K562 (cell line): ENCODE measurements around the gene KIF9. TPM values are rescaled to one million over a fixed set of nuclear protein-coding genes. Genes with fewer than 3 reads are reported as not detected.

Source experiments
- ARHGAP35 ChIP-seq: fragments of 450-650 bp; IDR thresholded peaks from 2 replicates; pipeline ENCODE4 v1.6.1; 2018; ENCODE audit not compliant: partially characterized antibody
- ARID1B ChIP-seq: fragments of 450-650 bp; IDR thresholded peaks from 2 replicates; pipeline ENCODE4 v1.6.1; 2016; ENCODE audit warnings: antibody characterized with exemption, mild to moderate bottlenecking, inconsistent platforms
- BACH1 ChIP-seq: fragments of 200-800 bp; sonication (Bioruptor generic); IDR thresholded peaks from 2 replicates; pipeline ENCODE4 v1.6.1; 2016; ENCODE audit warnings: missing genetic modification characterization, missing compliant biosample characterization
- BCOR ChIP-seq: fragments of 450-650 bp; IDR thresholded peaks from 2 replicates; pipeline ENCODE4 v1.6.1; 2016
- FOSL1 ChIP-seq: fragments of 200-800 bp; sonication (Bioruptor generic); conservative IDR thresholded peaks from 2 replicates; pipeline ENCODE4 v1.6.1; 2016; ENCODE audit warnings: missing genetic modification characterization, missing compliant biosample characterization
- HNRNPL ChIP-seq: fragments of 200-400 bp; formaldehyde crosslinking; IDR thresholded peaks from 2 replicates; pipeline ENCODE4 v1.6.1; 2017; ENCODE audit warnings: low read depth, mild to moderate bottlenecking, low read length
- L3MBTL2 ChIP-seq: fragments of 450-650 bp; IDR thresholded peaks from 2 replicates; pipeline ENCODE4 v1.6.1; 2016; ENCODE audit warnings: mild to moderate bottlenecking, moderate library complexity
- MTA2 ChIP-seq: fragments of 450-650 bp; IDR thresholded peaks from 2 replicates; pipeline ENCODE4 v1.6.1; 2016; ENCODE audit warnings: low read depth
- MYC ChIP-seq, 2 experiments: fragments of 250-450 bp in 1 of 2; sonication (Bioruptor Pico) in 1 of 2; IDR thresholded peaks; 2 replicates each; pipeline versions ENCODE4 v1.5.1 to v1.6.1; 2012 to 2021; ENCODE audit warnings: low read depth in 2 of 2, borderline replicate concordance in 1 of 2, improper control_type of control experiment in 1 of 2, low read length in 1 of 2, mild to moderate bottlenecking in 1 of 2, moderate library complexity in 1 of 2
- MYNN ChIP-seq, 2 experiments: sonication (generic); formaldehyde crosslinking in 1 of 2; IDR thresholded peaks; 2 replicates each; pipeline versions ENCODE4 v1.5.0 to v1.6.1; 2016 to 2020; ENCODE audit warnings: antibody characterized with exemption in 1 of 2, missing genetic modification reagents in 1 of 2
- NCOA1 ChIP-seq: fragments of 450-650 bp; IDR thresholded peaks from 2 replicates; pipeline ENCODE4 v1.6.1; 2016; ENCODE audit warnings: low read depth
- NEUROD1 ChIP-seq: fragments of 150-350 bp; IDR thresholded peaks from 2 replicates; pipeline ENCODE4 v1.6.1; 2014; ENCODE audit warnings: borderline replicate concordance, low read length, low read depth; ENCODE audit not compliant: partially characterized antibody
- NRF1 ChIP-seq, 2 experiments: fragments of 450-650 bp; IDR thresholded peaks in 1 of 2; conservative IDR thresholded peaks in 1 of 2; 2 replicates each; pipeline ENCODE4 v1.6.1; 2014; ENCODE audit warnings: mild to moderate bottlenecking in 2 of 2
- SAP30 ChIP-seq: fragments of 200-600 bp; sonication (generic); IDR thresholded peaks from 2 replicates; pipeline ENCODE4 v1.6.1; 2012; ENCODE audit warnings: borderline replicate concordance, low read depth, mild to moderate bottlenecking, moderate library complexity, low read length, control low read depth, inconsistent platforms; ENCODE audit not compliant: insufficient read depth, poor library complexity, severe bottlenecking
- TCF3 ChIP-seq: sonication (generic); formaldehyde crosslinking; IDR thresholded peaks from 2 replicates; pipeline ENCODE4 v1.4.0; 2020; ENCODE audit warnings: mild to moderate bottlenecking, missing genetic modification reagents
- TEAD1 ChIP-seq, 2 experiments: fragments of 450-650 bp in 1 of 2; sonication (generic) in 1 of 2; formaldehyde crosslinking; IDR thresholded peaks; 2 replicates each; pipeline versions ENCODE4 v1.4.0 to v1.8.0; 2020 to 2022; ENCODE audit warnings: mild to moderate bottlenecking in 2 of 2, missing genetic modification reagents in 1 of 2
- TRIM24 ChIP-seq, 2 experiments: fragments of 450-650 bp; IDR thresholded peaks; 2 replicates each; pipeline ENCODE4 v1.6.1; 2016
- ZNF217 ChIP-seq: sonication (generic); formaldehyde crosslinking; IDR thresholded peaks from 2 replicates; pipeline ENCODE4 v1.8.0; 2022; ENCODE audit warnings: mild to moderate bottlenecking, missing genetic modification reagents
- ZNF3 ChIP-seq: fragments of 250-450 bp; sonication (Bioruptor Pico); IDR thresholded peaks from 2 replicates; pipeline ENCODE4 v1.5.0; 2021; ENCODE audit warnings: mild to moderate bottlenecking, moderate library complexity
- ZNF696 ChIP-seq: fragments of 250-450 bp; sonication (Bioruptor Pico); conservative IDR thresholded peaks from 2 replicates; pipeline ENCODE4 v1.4.0; 2020; ENCODE audit warnings: mild to moderate bottlenecking, moderate library complexity
- polyA plus RNA-seq, 8 experiments: library from polyadenylated mRNA; depleted of rRNA in 4 of 8; stranded (reverse) in 5 of 8; unstranded in 3 of 8; fragments of >200 nt; fragmentation: Nextera tagmentation in 2 of 8; fragmentation: Illumina TruSeq in 1 of 8; extraction: Ambion mirVana in 2 of 8; extraction: Trizol in 1 of 8; gene quantifications; 2 replicates each; pipeline versions ENCODE4 v1.2.1 to v1.2.3, GENCODE V29; 2011 to 2014; ENCODE audit warnings: inconsistent platforms in 1 of 8, missing spikeins in 1 of 8
- total RNA-seq, 7 experiments: library from RNA; depleted of rRNA in 6 of 7; stranded (reverse); fragments of >200 nt in 6 of 7; fragmentation: Illumina TruSeq in 2 of 7; extraction: Trizol in 2 of 7; gene quantifications; 2 replicates each; pipeline versions ENCODE4 v1.2.1 to v1.2.3, GENCODE V29; 2011 to 2021; ENCODE audit warnings: low replicate concordance in 1 of 7
- TF ChIP-seq, protein P1 (sequence below), 2 experiments: fragments of 450-650 bp; conservative IDR thresholded peaks; 2 replicates each; pipeline ENCODE4 v1.6.1; 2017; ENCODE audit warnings: mild to moderate bottlenecking in 2 of 2, moderate library complexity in 2 of 2
- TF ChIP-seq, protein P2 (sequence below): fragments of 250-450 bp; sonication (Bioruptor Pico); IDR thresholded peaks from 2 replicates; pipeline ENCODE4 v1.8.0; 2021; ENCODE audit warnings: borderline replicate concordance, mild to moderate bottlenecking, moderate library complexity; ENCODE audit not compliant: poor library complexity, severe bottlenecking
- TF ChIP-seq, protein P3 (sequence below): fragments of 450-650 bp; IDR thresholded peaks from 2 replicates; pipeline ENCODE4 v1.6.1; 2016; ENCODE audit warnings: low read depth, mild to moderate bottlenecking, moderate library complexity

KIF9 gene
- total and polyA plus RNA-seq, 9 of the 15 experiments (the other 6 are each of a cell fraction or from before 2014, with no cell fraction given), result 16.9 to 56.9 (median 25.0) TPM

DNA sequence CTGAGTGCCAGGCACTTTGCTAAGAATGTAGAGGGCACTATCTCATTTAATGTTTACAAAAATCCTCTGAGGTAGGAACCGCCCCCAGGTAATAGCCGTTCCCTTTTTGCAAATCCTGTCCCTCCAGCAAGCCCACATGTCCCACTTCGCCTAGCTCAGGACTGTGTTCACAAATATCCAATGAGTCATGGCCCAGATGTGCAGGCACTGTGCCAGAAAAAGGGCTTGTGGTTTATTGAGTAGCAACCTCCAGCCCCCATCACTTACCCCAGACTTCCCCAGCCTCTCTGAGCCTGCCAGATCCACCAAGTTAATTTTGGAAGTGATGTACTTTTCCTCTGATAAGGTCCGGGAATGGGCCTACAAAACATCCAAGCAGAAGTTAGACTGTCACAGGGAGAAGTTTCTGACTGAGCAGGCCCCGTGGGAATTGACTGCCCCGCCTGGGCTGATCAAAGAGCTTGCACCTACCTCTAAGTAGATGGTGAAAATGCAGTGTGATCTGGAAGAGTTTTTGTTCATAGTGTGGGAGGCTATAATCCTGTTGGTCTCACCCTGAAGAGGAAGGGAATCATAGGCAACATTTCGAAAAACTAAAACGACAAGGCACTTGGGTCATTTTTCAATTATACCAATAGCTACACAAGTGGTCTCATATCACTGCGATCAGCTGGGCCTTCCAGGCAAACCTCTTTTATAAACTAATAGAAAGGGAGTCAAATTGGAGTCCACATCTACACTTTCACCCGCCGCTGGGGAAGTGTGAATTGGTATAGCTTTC lies 15.7 kb downstream of the KIF9 start (continued):
- TF ChIP-seq, protein P1, sequence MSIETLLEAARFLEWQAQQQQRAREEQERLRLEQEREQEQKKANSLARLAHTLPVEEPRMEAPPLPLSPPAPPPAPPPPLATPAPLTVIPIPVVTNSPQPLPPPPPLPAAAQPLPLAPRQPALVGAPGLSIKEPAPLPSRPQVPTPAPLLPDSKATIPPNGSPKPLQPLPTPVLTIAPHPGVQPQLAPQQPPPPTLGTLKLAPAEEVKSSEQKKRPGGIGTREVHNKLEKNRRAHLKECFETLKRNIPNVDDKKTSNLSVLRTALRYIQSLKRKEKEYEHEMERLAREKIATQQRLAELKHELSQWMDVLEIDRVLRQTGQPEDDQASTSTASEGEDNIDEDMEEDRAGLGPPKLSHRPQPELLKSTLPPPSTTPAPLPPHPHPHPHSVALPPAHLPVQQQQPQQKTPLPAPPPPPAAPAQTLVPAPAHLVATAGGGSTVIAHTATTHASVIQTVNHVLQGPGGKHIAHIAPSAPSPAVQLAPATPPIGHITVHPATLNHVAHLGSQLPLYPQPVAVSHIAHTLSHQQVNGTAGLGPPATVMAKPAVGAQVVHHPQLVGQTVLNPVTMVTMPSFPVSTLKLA (conservative IDR thresholded peaks at IDR 0.05), result peak in 1 of 2 experiments; percentile 64; a peak in 2 of 4 replicates
- TF ChIP-seq TRIM24 (IDR thresholded peaks at IDR 0.05), result peak; percentile 44 to 61; a peak in 3 of 4 replicates
- TF ChIP-seq, protein P2, sequence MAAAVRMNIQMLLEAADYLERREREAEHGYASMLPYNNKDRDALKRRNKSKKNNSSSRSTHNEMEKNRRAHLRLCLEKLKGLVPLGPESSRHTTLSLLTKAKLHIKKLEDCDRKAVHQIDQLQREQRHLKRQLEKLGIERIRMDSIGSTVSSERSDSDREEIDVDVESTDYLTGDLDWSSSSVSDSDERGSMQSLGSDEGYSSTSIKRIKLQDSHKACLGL (CRISPR knock-in tag), result no peak
- TF ChIP-seq ARID1B, result peak; percentile 91
- TF ChIP-seq NCOA1, result peak; percentile 48; the same call in 1 of the 2 replicates
- TF ChIP-seq MYNN (IDR thresholded peaks at IDR 0.05), result 0 out of 2 replicates have a peak, but pooled peaks have one; percentile 45
- no peak for TF ChIP-seq MYNN (CRISPR knock-in tag; IDR thresholded peaks at IDR 0.05)
- TF ChIP-seq TEAD1 (CRISPR knock-in tag; IDR thresholded peaks at IDR 0.05), result peak in 1 of 2 experiments; percentile 79; a peak in 1 of 4 replicates
- TF ChIP-seq ZNF696 (CRISPR knock-in tag), result no peak
- peak; percentile 43 to 52; a peak in 3 of 4 replicates for TF ChIP-seq NRF1 (conservative IDR thresholded peaks at IDR 0.05 in 1 of 2, IDR thresholded peaks at IDR 0.05 in 1 of 2)
- TF ChIP-seq SAP30, result no peak
- TF ChIP-seq BCOR, result no peak
- no peak for TF ChIP-seq HNRNPL
- TF ChIP-seq BACH1 (tag), result peak; percentile 57; the same call in 1 of the 2 replicates
- TF ChIP-seq ZNF217 (CRISPR knock-in tag), result no peak
- TF ChIP-seq NEUROD1, result peak; percentile 31
- TF ChIP-seq L3MBTL2, result peak; percentile 71
- TF ChIP-seq ZNF3 (CRISPR knock-in tag), result no peak
- peak; percentile 47 for TF ChIP-seq MTA2
- peak; percentile 78; the same call in 1 of the 2 replicates for TF ChIP-seq MYC (IDR thresholded peaks at IDR 0.05; ENCODE audit: low read depth, low read length)
- no peak for TF ChIP-seq MYC (CRISPR knock-in tag; IDR thresholded peaks at IDR 0.05; ENCODE audit: borderline replicate concordance, low read depth)
- TF ChIP-seq ARHGAP35, result no peak
- TF ChIP-seq, protein P3, sequence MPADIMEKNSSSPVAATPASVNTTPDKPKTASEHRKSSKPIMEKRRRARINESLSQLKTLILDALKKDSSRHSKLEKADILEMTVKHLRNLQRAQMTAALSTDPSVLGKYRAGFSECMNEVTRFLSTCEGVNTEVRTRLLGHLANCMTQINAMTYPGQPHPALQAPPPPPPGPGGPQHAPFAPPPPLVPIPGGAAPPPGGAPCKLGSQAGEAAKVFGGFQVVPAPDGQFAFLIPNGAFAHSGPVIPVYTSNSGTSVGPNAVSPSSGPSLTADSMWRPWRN, result peak; percentile 49; the same call in 1 of the 2 replicates
- TF ChIP-seq TCF3 (CRISPR knock-in tag), result peak; percentile 82
- TF ChIP-seq FOSL1 (tag), result peak; percentile 97
